ENCODE results near the gene ACIN1.
A peak's percentile ranks its signal among the peaks of the same experiment; 100 is the strongest.

The ACIN1 gene

DNA sequence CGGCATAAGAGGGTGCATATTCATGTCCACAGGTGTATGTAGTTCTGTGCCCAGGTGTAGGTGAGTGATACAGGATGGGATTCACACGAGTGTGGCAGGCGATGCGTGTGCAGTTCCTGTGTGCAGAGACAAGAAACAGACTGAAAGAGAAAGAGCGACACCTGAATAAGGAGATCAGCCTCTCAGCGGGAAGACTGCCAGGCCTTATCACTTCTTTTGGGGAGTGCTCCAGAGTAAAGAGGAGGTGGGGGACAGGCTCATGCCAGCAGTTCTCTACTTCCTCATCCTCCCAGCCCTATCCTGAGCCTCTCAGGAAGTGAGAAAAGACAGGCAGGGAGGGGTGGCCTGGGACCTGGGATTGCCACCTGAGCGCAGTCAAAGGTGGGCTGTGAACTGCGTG lies 50.1 kb downstream of the ACIN1 start:
- no peak for DNase-seq (ENCODE audit: low read depth in 2 of 3, low spot score in 2 of 3)

- no peak for DNase-seq (ENCODE audit: low read depth in 2 of 3, low spot score in 2 of 3)
Measured at GRCh38 chr14:23043754-23044153, 51.2 kb downstream of the ACIN1 start.

GRCh38 chr14:23043145-23043544 lies 51.8 kb downstream of the ACIN1 start:
- no peak for DNase-seq (ENCODE audit: low read depth in 2 of 3, low spot score in 2 of 3)

GRCh38 chr14:23042162-23042965 lies 52.6 kb downstream of the ACIN1 start, which contains the start of gene PSMB11:
PSMB11 (plus strand) TSS chr14:23042212; CDS start chr14:23042226, 14 bp downstream.
- DNase-seq (ENCODE audit: low read depth in 2 of 3, low spot score in 2 of 3): no peak

GRCh38 chr14:23041729-23042128 lies 53.2 kb downstream of the ACIN1 start:
- DNase-seq (ENCODE audit: low read depth in 2 of 3, low spot score in 2 of 3): no peak

GRCh38 chr14:23040100-23040499 lies 54.8 kb downstream of the ACIN1 start:
- DNase-seq (ENCODE audit: low read depth in 2 of 3, low spot score in 2 of 3): no peak

- no peak for DNase-seq (ENCODE audit: low read depth in 2 of 3, low spot score in 2 of 3)
Measured at GRCh38 chr14:23035303-23036144, 59.4 kb downstream of the ACIN1 start.

DNA sequence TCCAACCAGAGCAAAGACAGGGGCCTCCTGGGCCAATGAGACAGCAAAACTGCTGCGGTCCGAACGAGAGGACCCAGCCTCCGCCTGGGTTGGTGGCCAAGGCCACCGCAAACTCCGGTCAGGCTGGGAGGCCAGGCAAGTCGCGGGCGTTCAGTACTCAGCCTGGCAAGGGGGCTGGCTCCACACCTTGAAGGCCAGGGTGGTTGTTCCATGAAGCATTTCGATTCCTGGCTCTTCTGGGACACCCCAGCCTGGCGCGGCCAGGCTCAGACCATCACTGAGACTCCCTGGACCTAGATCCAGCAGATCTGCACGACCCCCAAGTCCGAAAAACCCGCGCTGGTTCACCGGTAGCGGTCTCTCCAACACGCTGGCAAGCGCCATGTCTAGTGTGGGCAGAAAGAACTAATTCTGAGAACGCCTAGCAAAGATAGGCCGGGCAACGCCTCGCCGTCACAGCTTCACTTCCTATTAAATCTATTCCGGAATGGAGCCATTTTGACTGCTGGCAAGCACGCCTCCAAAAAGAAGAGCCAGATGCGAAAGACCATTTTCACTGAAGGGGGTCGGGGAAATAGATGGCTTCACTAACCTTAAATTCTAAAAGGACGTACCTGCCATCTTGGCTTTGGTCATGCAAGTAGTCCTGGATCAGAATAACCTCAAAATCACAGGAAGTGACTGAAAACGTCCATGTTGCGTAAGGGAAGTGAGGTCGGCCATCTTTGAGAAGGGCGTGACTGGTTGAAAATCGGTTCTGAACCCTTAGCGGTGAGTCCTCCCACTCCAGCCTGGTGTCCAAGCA lies 60.2 kb downstream of the ACIN1 start, which contains the start of gene PSMB5:
Gene PSMB5, minus strand, starts transcription at position 403 of the 805 bp plus-strand sequence. Its CDS starts 19 bp downstream, at position 384.
- peak; percentile 59 to 71 (median 63) for DNase-seq (ENCODE audit: low read depth in 2 of 3, low spot score in 2 of 3)

GRCh38 chr14:23033801-23034497 lies 61.0 kb downstream of the ACIN1 start:
- DNase-seq (ENCODE audit: low read depth in 2 of 3, low spot score in 2 of 3): no peak

DNA sequence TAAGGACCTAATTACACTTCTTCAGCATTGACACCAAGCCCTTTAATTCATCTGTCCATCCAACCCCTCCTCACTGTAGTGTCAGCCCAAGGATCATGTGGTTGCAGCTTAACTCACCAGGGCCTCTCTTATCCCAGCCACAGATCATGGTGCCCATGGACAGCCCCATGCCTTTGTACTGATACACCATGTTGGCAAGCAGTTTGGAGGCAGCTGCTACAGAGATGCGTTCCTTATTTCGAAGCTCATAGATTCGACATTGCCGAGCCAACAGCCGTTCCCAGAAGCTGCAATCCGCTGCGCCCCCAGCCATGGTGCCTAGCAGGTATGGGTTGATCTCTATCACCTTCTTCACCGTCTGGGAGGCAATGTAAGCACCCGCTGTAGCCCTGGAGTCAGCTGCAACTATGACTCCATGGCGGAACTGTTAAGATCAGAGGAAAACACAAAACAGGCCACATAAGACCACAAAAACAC lies 61.6 kb downstream of the ACIN1 start:
- no peak for DNase-seq (ENCODE audit: low read depth in 2 of 3, low spot score in 2 of 3)

- DNase-seq (ENCODE audit: low read depth in 2 of 3, low spot score in 2 of 3): no peak
Measured at GRCh38 chr14:23030936-23031335, 64.0 kb downstream of the ACIN1 start.

DNA sequence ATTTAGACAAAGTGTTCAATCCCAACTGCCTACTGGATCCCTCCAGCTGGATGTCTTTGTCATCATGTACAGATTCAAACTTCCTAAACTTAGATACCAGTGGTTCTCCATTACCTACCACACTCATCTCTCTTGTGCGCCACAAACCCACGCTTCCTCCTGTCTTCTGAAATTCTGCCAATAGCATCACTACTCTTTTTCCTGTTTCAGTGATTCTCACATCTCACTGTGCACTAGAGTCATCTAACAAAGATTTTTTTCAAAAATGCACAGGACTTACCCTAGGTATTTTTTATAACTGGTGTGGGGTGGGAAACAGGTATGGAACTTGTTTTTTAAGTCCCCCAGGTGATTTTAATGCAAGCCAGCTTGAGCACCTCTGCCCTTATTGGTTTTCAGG lies 66.1 kb downstream of the ACIN1 start:
- DNase-seq (ENCODE audit: low read depth in 2 of 3, low spot score in 2 of 3): no peak

DNA sequence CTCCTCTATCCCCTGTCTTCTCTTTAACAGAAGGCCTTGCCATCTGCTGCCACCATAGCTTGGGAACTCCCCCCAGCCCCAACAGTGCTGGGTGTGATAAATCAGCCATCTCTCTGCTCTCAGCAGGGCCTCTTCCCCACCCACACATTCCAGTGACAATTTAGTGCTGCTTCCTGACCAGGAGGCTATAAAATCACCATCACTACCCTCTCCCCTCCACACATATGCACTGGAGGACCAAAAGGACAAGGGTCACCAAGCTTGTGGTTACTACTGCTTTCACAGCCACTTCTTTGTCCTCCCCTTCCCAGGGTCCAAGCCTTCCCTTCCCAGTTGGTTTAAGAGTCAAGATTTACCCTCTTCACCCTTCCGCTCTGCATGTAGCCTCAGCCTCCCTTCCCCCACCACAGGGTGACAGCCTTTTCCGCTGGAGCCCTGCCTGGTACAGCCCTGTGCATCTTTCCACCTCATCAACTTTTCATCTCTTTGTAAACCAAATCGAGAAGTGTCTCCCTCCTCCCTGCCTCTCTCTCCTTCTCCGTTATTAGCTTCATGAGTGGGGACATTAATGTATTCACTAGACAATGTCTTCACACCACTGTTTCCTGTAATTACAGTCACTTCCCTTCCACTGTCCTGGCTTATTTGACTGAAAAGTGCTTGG lies 69.7 kb downstream of the ACIN1 start:
- no peak for DNase-seq (ENCODE audit: low read depth in 2 of 3, low spot score in 2 of 3)

DNA sequence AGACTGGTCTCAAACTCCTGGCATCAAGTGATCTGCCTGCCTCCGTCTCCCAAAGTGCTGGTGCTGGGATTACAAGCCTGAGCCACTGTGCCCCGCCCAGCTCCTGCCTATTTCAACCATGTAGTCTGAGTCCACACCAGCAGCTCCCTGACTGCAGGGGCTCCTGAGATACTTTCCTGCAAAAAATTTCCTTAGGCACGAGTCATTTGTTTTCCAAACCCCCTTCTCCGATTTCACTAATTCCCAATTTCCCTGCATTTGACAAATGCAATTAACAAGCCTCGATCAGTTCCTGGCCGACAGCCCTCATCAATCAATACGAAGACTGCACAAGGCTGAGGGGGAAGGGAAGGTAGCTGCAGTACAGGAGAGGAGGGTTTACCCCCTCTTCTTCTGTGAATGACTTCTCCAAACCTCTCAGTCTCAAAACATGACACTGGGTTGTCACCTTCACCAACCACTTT lies 70.3 kb downstream of the ACIN1 start:
- DNase-seq (ENCODE audit: low read depth in 2 of 3, low spot score in 2 of 3): no peak

- no peak for DNase-seq (ENCODE audit: low read depth in 2 of 3, low spot score in 2 of 3)
Measured at GRCh38 chr14:23023795-23024152, 71.2 kb downstream of the ACIN1 start.

GRCh38 chr14:23023022-23023794 lies 71.7 kb downstream of the ACIN1 start:
- DNase-seq (ENCODE audit: low read depth in 2 of 3, low spot score in 2 of 3): no peak

GRCh38 chr14:23021889-23022442 lies 73.0 kb downstream of the ACIN1 start:
- DNase-seq (ENCODE audit: low read depth in 2 of 3, low spot score in 2 of 3): no peak

DNA sequence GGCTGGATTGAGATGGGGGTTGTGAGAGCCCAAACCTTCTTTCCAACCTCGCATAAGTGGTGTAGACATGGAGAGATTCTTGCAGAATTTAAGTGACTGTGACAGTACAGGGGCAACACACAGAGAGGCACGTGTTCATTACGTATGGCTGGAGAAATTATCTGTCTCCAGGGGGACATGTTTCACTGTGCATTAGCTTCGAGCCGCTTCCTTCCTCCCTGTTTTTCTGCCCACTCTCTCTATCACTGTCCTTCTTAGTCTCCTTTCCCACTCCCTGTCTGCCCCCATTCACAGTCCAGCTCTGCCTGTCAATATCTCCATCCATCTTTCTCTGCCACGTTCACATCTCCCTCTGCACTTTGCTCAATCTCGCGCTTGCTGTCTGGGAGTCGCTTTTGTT lies 73.5 kb downstream of the ACIN1 start:
- DNase-seq (ENCODE audit: low read depth in 2 of 3, low spot score in 2 of 3): no peak
